GM12892 (cell line): Measurements from ENCODE around the gene SLC2A2.

Source experiments
- POLR2A ChIP-seq: IDR thresholded peaks from 2 replicates; pipeline ENCODE4 v1.6.1; 2011; ENCODE audit warnings: low read depth, low read length, control low read depth
- POLR2AphosphoS5 ChIP-seq: IDR thresholded peaks from 2 replicates; pipeline ENCODE4 v1.6.1; 2011; ENCODE audit warnings: low read depth, low read length, control low read depth

- TF ChIP-seq POLR2A (no peak), POLR2AphosphoS5 (no peak)
These were observed 33.7 kb downstream of the SLC2A2 start for GRCh38 chr3:170992854-170993253.
